GM18907 (cell line): ENCODE measurements around the gene SYNGAP1.

Experiments
- ATAC-seq: cut with Tn5 transposase; IDR thresholded peaks from one replicate; pipeline ENCODE4 v1.9.1; 2021; ENCODE audit warnings: mild to moderate bottlenecking, moderate library complexity; ENCODE audit not compliant: unreplicated experiment

The SYNGAP1 gene

GRCh38 chr6:33420491-33421343 lies 852 bp downstream of the SYNGAP1 start:
- no peak for ATAC-seq

- ATAC-seq: no peak
Measured at GRCh38 chr6:33421344-33421643, 1.4 kb downstream of the SYNGAP1 start.

GRCh38 chr6:33423777-33424176 lies 3.9 kb downstream of the SYNGAP1 start:
- ATAC-seq: no peak

- no peak for ATAC-seq
Measured at GRCh38 chr6:33424855-33425667, 5.2 kb downstream of the SYNGAP1 start.

- ATAC-seq: peak; percentile 38
Measured at GRCh38 chr6:33425668-33426577, 6.1 kb downstream of the SYNGAP1 start.

GRCh38 chr6:33426590-33427511 lies 7.0 kb downstream of the SYNGAP1 start:
- no peak for ATAC-seq

- no peak for ATAC-seq
Measured at GRCh38 chr6:33427585-33428223, 7.8 kb downstream of the SYNGAP1 start.

- no peak for ATAC-seq
Measured at GRCh38 chr6:33428224-33428965, 8.5 kb downstream of the SYNGAP1 start.

GRCh38 chr6:33428966-33429749 lies 9.3 kb downstream of the SYNGAP1 start:
- no peak for ATAC-seq

GRCh38 chr6:33429750-33430052 lies 9.8 kb downstream of the SYNGAP1 start:
- no peak for ATAC-seq

- ATAC-seq: no peak
Measured at GRCh38 chr6:33430334-33430733, 10.5 kb downstream of the SYNGAP1 start.

GRCh38 chr6:33430991-33431879 lies 11.4 kb downstream of the SYNGAP1 start:
- ATAC-seq: peak; percentile 46

- ATAC-seq: no peak
Measured at GRCh38 chr6:33431880-33432541, 12.1 kb downstream of the SYNGAP1 start.

GRCh38 chr6:33432546-33432945 lies 12.7 kb downstream of the SYNGAP1 start:
- no peak for ATAC-seq

GRCh38 chr6:33433001-33433543 lies 13.2 kb downstream of the SYNGAP1 start:
- ATAC-seq: no peak

- ATAC-seq: no peak
Measured at GRCh38 chr6:33433544-33434191, 13.8 kb downstream of the SYNGAP1 start.
